ENCODE measurements around the gene CEP112. TPM values are rescaled to one million over a fixed set of nuclear protein-coding genes. Genes with fewer than 3 reads are reported as not detected.

Gene CEP112
- total RNA-seq, 4 donors from 2014 or later: 0.53 to 41.3 (median 5.7) TPM

DNA sequence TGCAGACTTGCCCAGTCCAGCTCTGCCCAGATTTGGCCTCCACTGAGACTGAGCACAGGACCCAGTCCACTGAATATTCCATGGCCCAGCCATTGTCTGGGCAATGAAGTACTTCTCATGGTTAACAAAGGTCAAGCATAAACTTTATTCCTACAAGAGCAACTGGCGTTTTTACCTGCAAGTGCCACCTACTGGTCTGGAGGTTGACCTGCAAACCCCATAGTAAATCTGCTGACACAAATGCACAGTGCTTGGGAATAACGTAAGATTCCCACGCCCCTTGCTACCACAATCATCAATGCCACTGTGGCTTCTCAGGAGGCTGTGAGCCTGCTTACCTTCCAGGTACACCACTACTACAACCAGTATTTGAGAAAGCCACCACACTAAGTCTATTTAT is 170.2 kb downstream of the CEP112 start:
- H3K4me3 ChIP-seq: no peak overlapping the region
- no peak for TF ChIP-seq CTCF (IDR thresholded peaks at IDR 0.05)
- no peak for TF ChIP-seq POLR2A (IDR thresholded peaks at IDR 0.05)
- H3K27me3 ChIP-seq: no peaks in the 10 kb centered on the region
- H3K9me3 ChIP-seq: peaks cover 0 to 22% (median 0%) of the 10 kb centered on the region in 4 donors
- no peaks in the 10 kb centered on the region for H3K4me1 ChIP-seq
- no peaks in the 10 kb centered on the region for H3K36me3 ChIP-seq
- H3K27ac ChIP-seq: no peak overlapping the region
- no peak for DNase-seq

DNA sequence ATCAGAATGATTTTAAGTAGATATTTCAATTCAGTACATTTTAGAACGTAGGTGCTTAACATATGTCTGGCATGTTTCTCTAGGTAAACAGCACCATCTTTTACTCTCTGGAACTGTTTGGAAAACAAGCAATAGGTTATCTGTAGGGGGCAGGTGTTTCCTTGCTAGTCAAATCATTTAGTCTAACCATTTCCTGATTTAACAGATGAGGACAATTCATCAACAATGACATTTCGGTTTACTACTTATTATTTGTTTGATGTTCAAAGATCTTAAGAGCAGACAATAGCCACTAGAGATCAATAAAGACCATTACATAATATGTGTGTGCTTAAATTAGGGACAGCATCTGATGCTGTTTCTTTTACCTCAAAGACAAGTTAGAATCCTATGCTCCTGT is 173.1 kb downstream of the CEP112 start:
- no peaks in the 10 kb centered on the region for H3K27me3 ChIP-seq
- TF ChIP-seq CTCF (IDR thresholded peaks at IDR 0.05) (no peak), POLR2A (IDR thresholded peaks at IDR 0.05) (no peak)
- H3K4me3 ChIP-seq: no peak overlapping the region
- no peaks in the 10 kb centered on the region for H3K4me1 ChIP-seq
- no peaks in the 10 kb centered on the region for H3K36me3 ChIP-seq
- no peak for DNase-seq
- peaks cover 0 to 10% (median 0%) of the 10 kb centered on the region in 4 donors for H3K9me3 ChIP-seq
- no peak overlapping the region for H3K27ac ChIP-seq

GRCh38 chr17:66016231-66016630 is 175.7 kb downstream of the CEP112 start:
- TF ChIP-seq CTCF (IDR thresholded peaks at IDR 0.05): no peak
- H3K27ac ChIP-seq: no peak overlapping the region
- no peak overlapping the region for H3K4me3 ChIP-seq
- no peaks in the 10 kb centered on the region for H3K4me1 ChIP-seq
- no peak for DNase-seq
- no peaks in the 10 kb centered on the region for H3K36me3 ChIP-seq
- H3K27me3 ChIP-seq: no peaks in the 10 kb centered on the region
- H3K9me3 ChIP-seq: no peaks in the 10 kb centered on the region

DNA sequence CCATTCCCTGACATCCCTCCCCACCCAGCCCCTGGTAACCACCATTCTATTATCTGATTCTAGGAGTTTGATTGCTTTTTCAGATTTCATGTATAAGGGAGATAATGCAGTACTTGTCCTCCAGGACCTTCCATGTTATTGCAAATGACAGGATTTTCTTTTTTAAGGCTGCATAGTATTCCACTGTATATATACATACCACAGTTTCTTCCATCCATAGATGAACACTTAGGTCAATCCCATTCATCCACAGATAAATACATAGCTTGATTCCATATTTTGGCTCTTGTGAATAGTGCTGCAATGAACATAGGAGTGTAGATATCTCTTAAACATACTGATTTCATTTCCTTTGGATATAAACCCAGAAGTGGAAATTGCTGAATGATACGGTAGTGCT is 183.3 kb downstream of the CEP112 start:
- no peak for DNase-seq
- H3K27me3 ChIP-seq: no peaks in the 10 kb centered on the region

DNA sequence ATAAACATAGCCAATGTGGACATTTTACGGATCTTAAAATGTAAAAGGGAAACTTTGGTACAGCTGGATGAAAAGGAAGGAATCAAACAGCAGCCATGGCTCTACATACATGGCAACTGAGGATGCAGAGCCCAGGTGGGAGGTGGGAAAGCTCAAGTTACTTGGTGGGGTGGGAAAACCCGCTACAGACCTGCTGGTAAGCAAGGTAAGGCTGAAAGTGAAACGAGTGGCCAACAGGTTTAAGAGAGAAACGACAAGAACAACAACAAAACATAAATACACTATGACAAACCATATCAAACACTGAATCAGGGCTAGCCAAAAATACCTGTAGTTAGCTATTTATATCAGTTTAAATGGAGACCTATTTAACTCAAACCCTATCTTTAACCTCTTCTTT is 185.3 kb downstream of the CEP112 start:
- Histone ChIP-seq H3K9me3 (no peaks in the 10 kb centered on the region), H3K4me3 (no peak overlapping the region), H3K4me1 (no peaks in the 10 kb centered on the region), H3K27ac (no peak overlapping the region), H3K36me3 (no peaks in the 10 kb centered on the region), H3K27me3 (no peaks in the 10 kb centered on the region)
- TF ChIP-seq CTCF (IDR thresholded peaks at IDR 0.05): no peak
- no peak for TF ChIP-seq POLR2A (IDR thresholded peaks at IDR 0.05)
- no peak for DNase-seq

More for the DNA sequence above, 183.3 kb downstream of the CEP112 start:
- TF ChIP-seq CTCF (IDR thresholded peaks at IDR 0.05): no peak
- no peak for TF ChIP-seq POLR2A (IDR thresholded peaks at IDR 0.05)
- Histone ChIP-seq H3K36me3 (no peaks in the 10 kb centered on the region), H3K9me3 (no peaks in the 10 kb centered on the region), H3K4me3 (no peak overlapping the region), H3K27ac (no peak overlapping the region), H3K4me1 (no peaks in the 10 kb centered on the region)

GRCh38 chr17:66002812-66003211 is 189.1 kb downstream of the CEP112 start:
- Histone ChIP-seq H3K4me3 (no peak overlapping the region), H3K9me3 (no peaks in the 10 kb centered on the region), H3K4me1 (no peaks in the 10 kb centered on the region), H3K27ac (no peak overlapping the region), H3K36me3 (no peaks in the 10 kb centered on the region), H3K27me3 (no peaks in the 10 kb centered on the region)
- no peak for DNase-seq
- TF ChIP-seq POLR2A (IDR thresholded peaks at IDR 0.05) (no peak), CTCF (IDR thresholded peaks at IDR 0.05) (no peak)
